MCF 10A (cell line): ENCODE results near the gene LAMB2. TPM values are rescaled to one million over a fixed set of nuclear protein-coding genes. Genes with fewer than 3 reads are reported as not detected.

ENCODE experiments used
- BruUV-seq: library from RNA; stranded (reverse); fragments of 400-500 nt; replicated peaks from 2 replicates; lab custom pipeline; 2021; lab: Mats Ljungman, UMichigan
- CTCF ChIA-PET: fragments of 300-600 bp; sonication (Branson Sonifier 250); formaldehyde crosslinking; extraction: SDS; loops from one replicate; lab custom pipeline; 2021; ENCODE audit warnings: antibody characterized with exemption, inconsistent platforms; lab: Yijun Ruan, JAX
- POLR2A ChIA-PET: fragments of 300-600, 350-650 bp; sonication (Branson Sonifier 250); formaldehyde crosslinking; extraction: SDS; loops from one replicate; lab custom pipeline; 2020; ENCODE audit warnings: antibody characterized with exemption, inconsistent platforms; lab: Yijun Ruan, JAX
- DNase-seq: peaks from one replicate; pipeline ENCODE4 v3.0.0-alpha.2; 2018; ENCODE audit not compliant: unreplicated experiment
- H3K27ac Mint-ChIP-seq: one replicate; pipeline ENCODE4 v1.8.0; 2022; ENCODE audit warnings: mild to moderate bottlenecking, low read depth, mixed read lengths; ENCODE audit not compliant: unreplicated experiment
- H3K27me3 Mint-ChIP-seq: one replicate; pipeline ENCODE4 v1.8.0; 2022; ENCODE audit warnings: mixed read lengths; ENCODE audit not compliant: insufficient read depth, unreplicated experiment
- H3K36me3 Mint-ChIP-seq: one replicate; pipeline ENCODE4 v1.8.0; 2022; ENCODE audit warnings: mild to moderate bottlenecking, moderate library complexity, mixed read lengths; ENCODE audit not compliant: insufficient read depth, unreplicated experiment
- H3K4me1 Mint-ChIP-seq: one replicate; pipeline ENCODE4 v1.8.0; 2022; ENCODE audit warnings: mixed read lengths; ENCODE audit not compliant: insufficient read depth, unreplicated experiment
- H3K4me3 Mint-ChIP-seq: one replicate; pipeline ENCODE4 v1.8.0; 2022; ENCODE audit warnings: mild to moderate bottlenecking, moderate library complexity, mixed read lengths; ENCODE audit not compliant: unreplicated experiment
- H3K9me3 Mint-ChIP-seq: one replicate; pipeline ENCODE4 v1.8.0; 2022; ENCODE audit warnings: mixed read lengths; ENCODE audit not compliant: unreplicated experiment
- intact Hi-C: fragments of 100-400 bp; cut with micrococcal nuclease; formaldehyde crosslinking; loops from 2 replicates; pipeline ENCODE4 v1.14.1; 2022
- total RNA-seq: library from RNA; stranded (reverse); gene quantifications from 2 replicates; pipeline ENCODE4 v1.2.3, GENCODE V29; 2022
- TF ChIP-seq, protein P1 (sequence below): fragments of 200-600 bp; IDR thresholded peaks from one replicate; pipeline ENCODE4 v1.8.0; 2022; ENCODE audit warnings: antibody characterized with exemption, mild to moderate bottlenecking; ENCODE audit not compliant: unreplicated experiment

LAMB2 gene
- total RNA-seq, 1 experiment from 2014 or later: 224 TPM

DNA sequence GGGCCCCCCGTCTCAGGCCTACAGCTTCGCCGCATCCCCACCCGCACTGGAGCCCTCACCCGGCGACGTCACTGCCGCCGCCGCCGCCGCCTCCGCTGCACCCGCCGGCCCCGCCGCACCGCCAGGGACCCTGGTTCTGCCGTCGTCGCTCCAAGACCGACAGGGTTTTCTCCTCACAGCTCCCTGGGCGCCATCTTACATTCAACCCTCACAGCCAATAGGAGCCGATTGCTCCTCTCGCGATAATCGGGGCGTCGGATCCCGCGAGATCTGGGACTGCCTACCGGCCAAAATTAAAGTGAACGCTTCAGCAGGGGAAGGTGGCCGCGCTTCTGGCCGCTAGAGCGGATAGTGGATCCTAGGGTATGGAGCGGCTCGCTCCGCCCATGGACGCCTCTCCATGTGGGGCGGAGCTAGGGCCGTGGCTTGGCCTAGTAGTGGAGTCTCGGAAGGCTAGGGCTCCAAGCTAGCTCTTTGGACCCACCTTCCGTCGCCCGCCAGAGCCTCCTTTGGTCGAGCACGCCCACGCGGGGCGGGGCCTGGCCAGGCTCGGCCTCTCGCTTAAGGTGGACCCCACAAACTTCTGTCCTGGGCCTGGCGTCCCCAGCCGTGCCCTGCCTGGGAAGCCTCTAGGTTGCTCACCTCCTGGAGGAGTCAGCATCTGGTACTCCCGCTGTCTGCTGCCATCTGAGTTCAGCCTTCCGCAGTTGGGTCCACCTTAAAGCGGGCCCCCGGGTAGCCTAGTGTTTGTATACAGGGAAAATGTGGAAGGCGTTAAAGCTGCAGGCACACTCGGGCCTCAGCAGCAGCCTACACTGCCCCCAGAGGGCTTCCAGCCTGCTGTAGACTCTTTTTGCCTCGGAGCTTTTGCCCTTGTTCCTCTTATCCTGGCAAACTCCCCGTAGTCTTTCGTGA lies 38.7 kb downstream of the LAMB2 start, which contains the start of gene QRICH1:
QRICH1 (minus strand) TSS at position 219 of the 915 bp plus-strand sequence. CDS start 17,054 bp downstream, outside the sequence.
- Mint-ChIP-seq H3K4me3 (peak within 1 kb of the TSS; percentile 89), H3K9me3 (no peaks in the 10 kb centered on the region), H3K27me3 (no peaks in the 10 kb centered on the region), H3K4me1 (peaks cover 6% of the 10 kb centered on the region), H3K27ac (peak within 1 kb of the TSS; percentile 98), H3K36me3 (peaks cover 56% of the 10 kb centered on the region)
- DNase-seq: peak; percentile 99
- no TSS peak for BruUV-seq
- ChIA-PET POLR2A (interaction anchor here (0.5 to 4.9 kb wide), 42 partner anchors 9 to 1824 kb away, joined by 3 to 128 read pairs (median 6); partner anchors contain the start of genes DAG1, DALRD3, GPX1 and IMPDH2), CTCF (interaction anchor here (0.5 to 1.9 kb wide), 19 partner anchors 9 to 376 kb away, joined by 3 to 6 read pairs (median 3); partner anchors contain the start of genes DAG1, GPX1, LAMB2 and NDUFAF3)
- intact Hi-C loops: loop anchor here (1.0 to 5.0 kb wide), 2 partner anchors 64 to 67 kb away; partner anchors contain the start of gene IMPDH2
- TF ChIP-seq, protein P1, sequence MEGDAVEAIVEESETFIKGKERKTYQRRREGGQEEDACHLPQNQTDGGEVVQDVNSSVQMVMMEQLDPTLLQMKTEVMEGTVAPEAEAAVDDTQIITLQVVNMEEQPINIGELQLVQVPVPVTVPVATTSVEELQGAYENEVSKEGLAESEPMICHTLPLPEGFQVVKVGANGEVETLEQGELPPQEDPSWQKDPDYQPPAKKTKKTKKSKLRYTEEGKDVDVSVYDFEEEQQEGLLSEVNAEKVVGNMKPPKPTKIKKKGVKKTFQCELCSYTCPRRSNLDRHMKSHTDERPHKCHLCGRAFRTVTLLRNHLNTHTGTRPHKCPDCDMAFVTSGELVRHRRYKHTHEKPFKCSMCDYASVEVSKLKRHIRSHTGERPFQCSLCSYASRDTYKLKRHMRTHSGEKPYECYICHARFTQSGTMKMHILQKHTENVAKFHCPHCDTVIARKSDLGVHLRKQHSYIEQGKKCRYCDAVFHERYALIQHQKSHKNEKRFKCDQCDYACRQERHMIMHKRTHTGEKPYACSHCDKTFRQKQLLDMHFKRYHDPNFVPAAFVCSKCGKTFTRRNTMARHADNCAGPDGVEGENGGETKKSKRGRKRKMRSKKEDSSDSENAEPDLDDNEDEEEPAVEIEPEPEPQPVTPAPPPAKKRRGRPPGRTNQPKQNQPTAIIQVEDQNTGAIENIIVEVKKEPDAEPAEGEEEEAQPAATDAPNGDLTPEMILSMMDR: peak; percentile 21

DNA sequence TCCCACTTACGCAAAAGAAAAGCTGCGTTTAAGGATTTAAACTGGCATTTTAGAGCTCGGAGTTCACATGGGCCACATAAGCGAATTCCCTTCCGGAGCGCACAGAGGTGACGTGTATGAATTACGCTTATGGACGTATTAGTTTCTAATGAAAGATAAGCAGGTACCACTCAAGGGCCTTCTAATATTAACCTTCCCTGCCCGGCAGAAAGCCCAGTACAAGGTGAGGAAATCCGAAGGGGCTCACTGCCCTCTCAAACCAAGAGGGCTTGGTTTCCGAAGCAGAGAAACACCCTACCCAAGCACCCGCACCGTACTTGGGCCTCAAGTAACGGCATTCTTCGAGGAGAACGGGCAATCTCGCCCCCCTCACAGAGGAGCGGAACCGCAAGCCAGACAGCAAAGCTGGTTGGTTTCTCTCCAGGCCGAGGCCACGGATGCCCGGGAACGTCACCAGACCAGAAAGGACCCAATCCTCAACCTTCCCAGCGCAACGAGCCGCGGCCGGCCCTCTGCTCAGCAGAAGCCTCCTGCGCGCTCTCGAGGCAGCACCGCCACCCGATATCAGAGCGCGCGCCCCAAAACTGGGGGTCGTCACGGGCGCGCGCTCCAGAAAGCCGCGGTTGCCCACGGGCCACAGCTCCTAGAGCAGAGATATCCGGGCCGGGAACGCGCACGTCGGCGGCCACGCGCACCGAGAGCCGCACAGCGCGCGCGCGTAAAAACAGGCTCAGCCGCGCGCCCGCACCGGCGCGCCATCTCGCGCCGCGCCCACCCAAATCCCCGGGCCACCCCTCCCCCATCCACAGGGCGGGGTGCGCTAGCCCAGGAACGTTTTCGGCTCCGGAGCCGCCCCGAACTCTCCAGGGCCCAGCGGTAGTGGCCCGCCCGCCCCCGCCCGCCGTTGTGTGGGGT lies 39.7 kb downstream of the LAMB2 start:
- TF ChIP-seq, protein P1: no peak
- intact Hi-C loops: loop anchor here (5.0 kb wide), 1 partner anchor 66 kb away; the partner anchor contains the start of gene IMPDH2
- H3K27me3 Mint-ChIP-seq: no peaks in the 10 kb centered on the region
- H3K36me3 Mint-ChIP-seq: peaks cover 55% of the 10 kb centered on the region
- BruUV-seq: TSS peak; percentile 85
- H3K4me3 Mint-ChIP-seq: peak overlapping the region; percentile 89
- ChIA-PET CTCF (interaction anchor here (0.5 to 1.9 kb wide), 16 partner anchors 13 to 377 kb away, joined by 3 to 6 read pairs (median 3); partner anchors contain the start of genes DAG1, GPX1, LAMB2 and NDUFAF3), POLR2A (interaction anchor here (0.5 to 4.9 kb wide), 48 partner anchors 8 to 458 kb away, joined by 3 to 128 read pairs (median 5); partner anchors contain the start of genes DAG1, DALRD3, GPX1 and IMPDH2)
- H3K27ac Mint-ChIP-seq: peak overlapping the region; percentile 98
- H3K9me3 Mint-ChIP-seq: no peaks in the 10 kb centered on the region
- peak; percentile 65 for DNase-seq
- H3K4me1 Mint-ChIP-seq: peaks cover 6% of the 10 kb centered on the region

DNA sequence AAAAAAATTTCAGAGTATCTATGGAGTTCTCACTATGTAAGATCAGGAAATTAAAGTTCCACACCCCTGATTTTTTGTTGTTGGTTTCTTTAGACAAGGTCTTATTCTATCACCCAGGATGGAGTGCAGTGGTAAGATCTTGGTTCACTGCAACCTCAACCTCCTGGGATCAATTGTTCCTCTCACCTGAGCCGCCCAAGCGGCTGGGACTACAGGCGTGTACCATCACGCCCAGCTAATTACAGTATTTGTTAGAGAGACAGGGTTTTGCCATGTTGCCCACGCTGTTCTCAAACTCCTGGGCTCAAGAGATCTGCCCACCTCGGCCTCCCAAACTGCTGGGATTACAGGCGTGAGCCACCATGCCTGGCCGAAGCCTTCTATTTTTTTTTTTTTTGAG lies 51.4 kb downstream of the LAMB2 start:
- peaks cover 69% of the 10 kb centered on the region for H3K36me3 Mint-ChIP-seq
- no peak overlapping the region for H3K27ac Mint-ChIP-seq
- intact Hi-C loops: no loop called here
- POLR2A ChIA-PET: interaction anchor here (0.6 to 3.4 kb wide), 4 partner anchors 10 to 63 kb away, joined by 5 to 34 read pairs (median 6); partner anchors contain the start of genes DALRD3, IMPDH2 and QRICH1
- H3K9me3 Mint-ChIP-seq: no peaks in the 10 kb centered on the region
- CTCF ChIA-PET: interaction anchor here (0.6 kb wide), 1 partner anchor 83 kb away, joined by 4 read pairs; no protein-coding TSS in a partner anchor
- no peaks in the 10 kb centered on the region for H3K4me1 Mint-ChIP-seq
- peak; percentile 21 for DNase-seq
- no peaks in the 10 kb centered on the region for H3K27me3 Mint-ChIP-seq
- H3K4me3 Mint-ChIP-seq: no peak overlapping the region
- TF ChIP-seq, protein P1: no peak
- BruUV-seq: no TSS peak
